ENCODE measurements around the gene GET4.
A peak's percentile ranks its signal among the peaks of the same experiment; 100 is the strongest.

The GET4 gene

GRCh38 chr7:885893-886625, 9.7 kb downstream of the GET4 start:
- no peak for DNase-seq (ENCODE audit: low read depth, low spot score)

GRCh38 chr7:886626-887487, 10.5 kb downstream of the GET4 start:
- no peak for DNase-seq (ENCODE audit: low read depth, low spot score)

GRCh38 chr7:887488-887820, 11.1 kb downstream of the GET4 start:
- no peak for DNase-seq (ENCODE audit: low read depth, low spot score)

GRCh38 chr7:888081-889024, 12.0 kb downstream of the GET4 start:
- no peak for DNase-seq (ENCODE audit: low read depth, low spot score)

- DNase-seq (ENCODE audit: low read depth, low spot score), result no peak
Observed at GRCh38 chr7:889025-889390, 12.7 kb downstream of the GET4 start.

- DNase-seq (ENCODE audit: low read depth, low spot score), result no peak
Observed at GRCh38 chr7:889391-889790, 13.0 kb downstream of the GET4 start.

GRCh38 chr7:890868-891267, 14.5 kb downstream of the GET4 start:
- DNase-seq (ENCODE audit: low read depth, low spot score), result no peak

- no peak for DNase-seq (ENCODE audit: low read depth, low spot score)
Observed at GRCh38 chr7:891291-891690, 14.9 kb downstream of the GET4 start.

- DNase-seq (ENCODE audit: low read depth, low spot score), result no peak
Observed at GRCh38 chr7:891805-892204, 15.5 kb downstream of the GET4 start.

- no peak for DNase-seq (ENCODE audit: low read depth, low spot score)
Observed at GRCh38 chr7:892648-893593, 16.6 kb downstream of the GET4 start.

GRCh38 chr7:893686-894085, 17.3 kb downstream of the GET4 start:
- no peak for DNase-seq (ENCODE audit: low read depth, low spot score)

GRCh38 chr7:894164-894867, 18.0 kb downstream of the GET4 start:
- DNase-seq (ENCODE audit: low read depth, low spot score), result no peak

- no peak for DNase-seq (ENCODE audit: low read depth, low spot score)
Observed at GRCh38 chr7:894927-895450, 18.6 kb downstream of the GET4 start.

- DNase-seq (ENCODE audit: low read depth, low spot score), result no peak
Observed at GRCh38 chr7:895451-896052, 19.2 kb downstream of the GET4 start.

GRCh38 chr7:896346-897075, 20.2 kb downstream of the GET4 start:
- DNase-seq (ENCODE audit: low read depth, low spot score), result peak; percentile 63

- DNase-seq (ENCODE audit: low read depth, low spot score), result no peak
Observed at GRCh38 chr7:897086-897485, 20.7 kb downstream of the GET4 start.

- DNase-seq (ENCODE audit: low read depth, low spot score), result no peak
Observed at GRCh38 chr7:897771-898376, 21.5 kb downstream of the GET4 start.

GRCh38 chr7:898460-898854, 22.1 kb downstream of the GET4 start:
- no peak for DNase-seq (ENCODE audit: low read depth, low spot score)

Measured in ELF-1 (cell line).